ENCODE measurements around the gene CD300LG. TPM values are rescaled to one million over a fixed set of nuclear protein-coding genes. Genes with fewer than 3 reads are reported as not detected.

Gene CD300LG
- total RNA-seq, 1 experiment from 2014 or later = not detected

DNA sequence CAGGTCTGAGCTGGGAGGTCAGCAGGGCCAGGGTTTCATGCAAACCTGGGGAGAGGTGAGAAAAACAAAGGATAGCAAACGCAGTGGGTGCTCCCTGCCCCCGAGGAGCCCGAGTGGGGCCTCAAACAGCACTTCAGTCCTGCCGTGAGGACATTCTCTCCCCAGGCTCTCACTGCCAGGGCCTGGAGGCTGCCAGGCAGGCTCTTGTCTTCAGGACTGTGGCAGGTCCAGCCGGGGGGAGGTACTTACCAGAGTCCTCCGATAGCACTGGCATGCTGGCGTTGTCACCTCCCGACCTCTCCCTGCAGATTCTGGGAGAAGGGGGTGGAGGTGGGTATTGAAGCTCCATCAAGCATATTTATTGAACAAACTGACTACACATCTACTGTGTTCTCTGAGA lies 15.3 kb upstream of the CD300LG start:
- ChIA-PET POLR2A (no interaction called here), CTCF (interaction anchor here (1.7 kb wide), 1 partner anchor 14 kb away, joined by 5 read pairs; the partner anchor contains the start of gene CD300LG), RAD21 (ENCODE audit: low non-redundant PET in 1 of 2, low total read pairs in 2 of 2, uncharacterized antibody in 2 of 2, unreplicated experiment in 2 of 2) (no interaction called here)
- H3K27me3 ChIP-seq (ENCODE audit: insufficient read depth, low read length) = no peaks in the 10 kb centered on the region
- H3K4me1 ChIP-seq (ENCODE audit: control insufficient read depth in 1 of 2, insufficient read depth in 2 of 2, low read length in 2 of 2) = peaks cover 16 to 24% of the 10 kb centered on the region in 2 experiments
- BruUV-seq (replicated peaks) = no TSS peak
- H3K27ac ChIP-seq (ENCODE audit: low read depth, low read length) = no peak overlapping the region
- peak overlapping the region; percentile 56 to 88; a peak in 3 of 4 replicates for H3K4me3 ChIP-seq (replicated peaks in 1 of 2; ENCODE audit: low read depth in 1 of 2, low read length in 2 of 2)
- H3K79me2 ChIP-seq (ENCODE audit: insufficient read depth, low read length) = peaks cover 10% of the 10 kb centered on the region
- H3K4me2 ChIP-seq (ENCODE audit: low read length) = peak overlapping the region; percentile 98
- ATAC-seq (no peak), DNase-seq (ENCODE audit: low read depth, low spot score) (no peak)
- H2AFZ ChIP-seq (ENCODE audit: low read depth, low read length, poor library complexity, severe bottlenecking) = no peak overlapping the region
- H4K20me1 ChIP-seq (ENCODE audit: insufficient read depth) = no peaks in the 10 kb centered on the region
- peak overlapping the region; percentile 84; the same call in 1 of the 2 replicates for H3K9ac ChIP-seq (ENCODE audit: low read length)
- no peaks in the 10 kb centered on the region for H3K9me3 ChIP-seq (ENCODE audit: control insufficient read depth in 1 of 2, insufficient read depth in 1 of 2, low read depth in 1 of 2, low read length in 2 of 2)
- intact Hi-C loops (cut with micrococcal nuclease) = loop anchor here (2.0 kb wide), 1 partner anchor 53 kb away; the partner anchor contains the start of gene DUSP3
- no peak for TF ChIP-seq JUND (IDR thresholded peaks at IDR 0.05)
- TF ChIP-seq CEBPB (IDR thresholded peaks at IDR 0.05; ENCODE audit: low read depth) = no peak
- TF ChIP-seq SIN3A (IDR thresholded peaks at IDR 0.05; ENCODE audit: low read depth) = no peak
- no peak for TF ChIP-seq RAD21 (IDR thresholded peaks at IDR 0.05; ENCODE audit: low read depth)
- TF ChIP-seq, protein P1, sequence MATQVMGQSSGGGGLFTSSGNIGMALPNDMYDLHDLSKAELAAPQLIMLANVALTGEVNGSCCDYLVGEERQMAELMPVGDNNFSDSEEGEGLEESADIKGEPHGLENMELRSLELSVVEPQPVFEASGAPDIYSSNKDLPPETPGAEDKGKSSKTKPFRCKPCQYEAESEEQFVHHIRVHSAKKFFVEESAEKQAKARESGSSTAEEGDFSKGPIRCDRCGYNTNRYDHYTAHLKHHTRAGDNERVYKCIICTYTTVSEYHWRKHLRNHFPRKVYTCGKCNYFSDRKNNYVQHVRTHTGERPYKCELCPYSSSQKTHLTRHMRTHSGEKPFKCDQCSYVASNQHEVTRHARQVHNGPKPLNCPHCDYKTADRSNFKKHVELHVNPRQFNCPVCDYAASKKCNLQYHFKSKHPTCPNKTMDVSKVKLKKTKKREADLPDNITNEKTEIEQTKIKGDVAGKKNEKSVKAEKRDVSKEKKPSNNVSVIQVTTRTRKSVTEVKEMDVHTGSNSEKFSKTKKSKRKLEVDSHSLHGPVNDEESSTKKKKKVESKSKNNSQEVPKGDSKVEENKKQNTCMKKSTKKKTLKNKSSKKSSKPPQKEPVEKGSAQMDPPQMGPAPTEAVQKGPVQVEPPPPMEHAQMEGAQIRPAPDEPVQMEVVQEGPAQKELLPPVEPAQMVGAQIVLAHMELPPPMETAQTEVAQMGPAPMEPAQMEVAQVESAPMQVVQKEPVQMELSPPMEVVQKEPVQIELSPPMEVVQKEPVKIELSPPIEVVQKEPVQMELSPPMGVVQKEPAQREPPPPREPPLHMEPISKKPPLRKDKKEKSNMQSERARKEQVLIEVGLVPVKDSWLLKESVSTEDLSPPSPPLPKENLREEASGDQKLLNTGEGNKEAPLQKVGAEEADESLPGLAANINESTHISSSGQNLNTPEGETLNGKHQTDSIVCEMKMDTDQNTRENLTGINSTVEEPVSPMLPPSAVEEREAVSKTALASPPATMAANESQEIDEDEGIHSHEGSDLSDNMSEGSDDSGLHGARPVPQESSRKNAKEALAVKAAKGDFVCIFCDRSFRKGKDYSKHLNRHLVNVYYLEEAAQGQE (IDR thresholded peaks at IDR 0.05; ENCODE audit: low read depth) = no peak
- no peak for TF ChIP-seq ZFX (IDR thresholded peaks at IDR 0.05)
- no peak for TF ChIP-seq TCF7L2 (IDR thresholded peaks at IDR 0.05; ENCODE audit: borderline replicate concordance, extremely low read depth, insufficient read depth, insufficient read length)
- no peak for TF ChIP-seq YY1 (IDR thresholded peaks at IDR 0.05; ENCODE audit: extremely low read depth, insufficient replicate concordance, low read depth, low read length)
- no peak for TF ChIP-seq CBX3 (IDR thresholded peaks at IDR 0.05; ENCODE audit: low read depth)
- TF ChIP-seq, protein P2, sequence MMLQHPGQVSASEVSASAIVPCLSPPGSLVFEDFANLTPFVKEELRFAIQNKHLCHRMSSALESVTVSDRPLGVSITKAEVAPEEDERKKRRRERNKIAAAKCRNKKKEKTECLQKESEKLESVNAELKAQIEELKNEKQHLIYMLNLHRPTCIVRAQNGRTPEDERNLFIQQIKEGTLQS (IDR thresholded peaks at IDR 0.05) = no peak
- H3K36me3 ChIP-seq (ENCODE audit: control insufficient read depth in 1 of 2, insufficient read depth in 2 of 2, low read length in 2 of 2) = peaks cover 0 to 25% of the 10 kb centered on the region in 2 experiments; a peak in 2 of 4 replicates
- H3K9me2 ChIP-seq (ENCODE audit: insufficient read depth) = no peaks in the 10 kb centered on the region
